Measurements from ENCODE around the gene KIFC1.

KIFC1 gene

GRCh38 chr6:33383427-33384185, 8.0 kb upstream of the KIFC1 start:
- no peak overlapping the region for H3K27ac Mint-ChIP-seq
- no peak for TF ChIP-seq CTCF (IDR thresholded peaks at IDR 0.05; ENCODE audit: unreplicated experiment in 3 of 3)
- H3K4me3 Mint-ChIP-seq: no peak overlapping the region
- no peaks in the 10 kb centered on the region for H3K27me3 Mint-ChIP-seq (ENCODE audit: low read depth)
- no peaks in the 10 kb centered on the region for H3K36me3 Mint-ChIP-seq (ENCODE audit: low read depth)
- no peaks in the 10 kb centered on the region for H3K9me3 Mint-ChIP-seq
- H3K4me1 Mint-ChIP-seq: no peaks in the 10 kb centered on the region

- H3K4me1 Mint-ChIP-seq: no peaks in the 10 kb centered on the region
- H3K4me3 Mint-ChIP-seq: no peak overlapping the region
- no peaks in the 10 kb centered on the region for H3K9me3 Mint-ChIP-seq
- no peaks in the 10 kb centered on the region for H3K36me3 Mint-ChIP-seq (ENCODE audit: low read depth)
- peak overlapping the region in 2 of 3 experiments; percentile 23 to 33 for H3K27ac Mint-ChIP-seq
- H3K27me3 Mint-ChIP-seq (ENCODE audit: low read depth): no peaks in the 10 kb centered on the region
- peak; percentile 35 to 46 (median 40) for TF ChIP-seq CTCF (IDR thresholded peaks at IDR 0.05; ENCODE audit: unreplicated experiment in 3 of 3)
These were observed 7.0 kb upstream of the KIFC1 start for GRCh38 chr6:33384581-33385020.

GRCh38 chr6:33390173-33390572, 1.4 kb upstream of the KIFC1 start:
- no peak overlapping the region for H3K4me3 Mint-ChIP-seq
- peaks cover under 1% of the 10 kb centered on the region for H3K36me3 Mint-ChIP-seq (ENCODE audit: low read depth)
- peak overlapping the region in 2 of 3 experiments; percentile 40 to 96 for H3K27ac Mint-ChIP-seq
- peaks cover 24% of the 10 kb centered on the region for H3K4me1 Mint-ChIP-seq
- TF ChIP-seq CTCF (IDR thresholded peaks at IDR 0.05; ENCODE audit: unreplicated experiment in 3 of 3): no peak
- no peaks in the 10 kb centered on the region for H3K9me3 Mint-ChIP-seq
- no peaks in the 10 kb centered on the region for H3K27me3 Mint-ChIP-seq (ENCODE audit: low read depth)

- Mint-ChIP-seq H3K4me3 (peak overlapping the region; percentile 91 to 95 (median 94)), H3K27ac (peak overlapping the region; percentile 91 to 96 (median 94)), H3K9me3 (no peaks in the 10 kb centered on the region), H3K36me3 (ENCODE audit: low read depth) (peaks cover 4% of the 10 kb centered on the region), H3K27me3 (ENCODE audit: low read depth) (no peaks in the 10 kb centered on the region), H3K4me1 (peaks cover 28% of the 10 kb centered on the region)
- TF ChIP-seq CTCF (IDR thresholded peaks at IDR 0.05; ENCODE audit: unreplicated experiment in 3 of 3): no peak
These were observed 801 bp upstream of the KIFC1 start for GRCh38 chr6:33390767-33391277.

- peak overlapping the region; percentile 91 to 95 (median 94) for H3K4me3 Mint-ChIP-seq
- peaks cover 28% of the 10 kb centered on the region for H3K4me1 Mint-ChIP-seq
- no peaks in the 10 kb centered on the region for H3K27me3 Mint-ChIP-seq (ENCODE audit: low read depth)
- H3K9me3 Mint-ChIP-seq: no peaks in the 10 kb centered on the region
- peak overlapping the region; percentile 57 to 96 (median 91) for H3K27ac Mint-ChIP-seq
- H3K36me3 Mint-ChIP-seq (ENCODE audit: low read depth): peaks cover 4% of the 10 kb centered on the region
- no peak for TF ChIP-seq CTCF (IDR thresholded peaks at IDR 0.05; ENCODE audit: unreplicated experiment in 3 of 3)
These were observed 435 bp downstream of the KIFC1 start for GRCh38 chr6:33391922-33392594.
